HepG2 (cell line): Measurements from ENCODE around the gene ST6GALNAC2. TPM values are rescaled to one million over a fixed set of nuclear protein-coding genes. Genes with fewer than 3 reads are reported as not detected.

Experiments
- ATAD3A ChIP-seq: sonication (generic); formaldehyde crosslinking; IDR thresholded peaks from 2 replicates; pipeline ENCODE4 v1.4.0; 2020; ENCODE audit warnings: missing genetic modification reagents
- BCL3 ChIP-seq: sonication (generic); formaldehyde crosslinking; IDR thresholded peaks from 2 replicates; pipeline ENCODE4 v1.5.1; 2020; ENCODE audit warnings: mild to moderate bottlenecking, missing genetic modification reagents, moderate library complexity
- CHD4 ChIP-seq: fragments of 200-600 bp; sonication (generic); IDR thresholded peaks from 2 replicates; pipeline ENCODE4 v1.7.0; 2017; ENCODE audit warnings: mild to moderate bottlenecking, low read length, borderline replicate concordance
- EHMT2 ChIP-seq: fragments of 200-600 bp; sonication (generic); IDR thresholded peaks from 2 replicates; pipeline ENCODE4 v1.7.0; 2017; ENCODE audit warnings: antibody characterized with exemption, low read depth, low read length, borderline replicate concordance
- FIP1L1 ChIP-seq: fragments of 200-400 bp; formaldehyde crosslinking; IDR thresholded peaks from 2 replicates; pipeline ENCODE4 v1.6.1; 2018; ENCODE audit warnings: low read depth, mild to moderate bottlenecking, low read length, moderate library complexity, borderline replicate concordance; ENCODE audit not compliant: insufficient read depth
- GMEB1 ChIP-seq: sonication (generic); formaldehyde crosslinking; IDR thresholded peaks from 2 replicates; pipeline ENCODE4 v1.5.1; 2020; ENCODE audit warnings: missing genetic modification reagents, mild to moderate bottlenecking, borderline replicate concordance
- GTF3A ChIP-seq: sonication (generic); formaldehyde crosslinking; conservative IDR thresholded peaks from 2 replicates; pipeline ENCODE4 v1.4.0; 2020; ENCODE audit warnings: mild to moderate bottlenecking, missing genetic modification reagents
- HES4 ChIP-seq: sonication (generic); formaldehyde crosslinking; IDR thresholded peaks from 2 replicates; pipeline ENCODE4 v1.9.0; 2021; ENCODE audit warnings: mild to moderate bottlenecking, missing genetic modification reagents, borderline replicate concordance
- HNF4G ChIP-seq, 2 experiments: sonication (generic) in 1 of 2; formaldehyde crosslinking in 1 of 2; IDR thresholded peaks; 2 replicates each; pipeline versions ENCODE4 v1.4.0 to v1.6.1; 2011 to 2020; ENCODE audit warnings: borderline replicate concordance in 2 of 2, low read depth in 2 of 2, mild to moderate bottlenecking in 2 of 2, low read length in 1 of 2, missing genetic modification reagents in 1 of 2, moderate library complexity in 1 of 2
- NFKBIZ ChIP-seq: IDR thresholded peaks from 2 replicates; pipeline ENCODE4 v1.6.1; 2018; ENCODE audit warnings: missing genetic modification reagents, missing compliant biosample characterization
- RNF219 ChIP-seq: sonication (generic); formaldehyde crosslinking; IDR thresholded peaks from 2 replicates; pipeline ENCODE4 v1.5.0; 2020; ENCODE audit warnings: mild to moderate bottlenecking, missing genetic modification reagents
- SALL1 ChIP-seq: sonication (generic); formaldehyde crosslinking; IDR thresholded peaks from 2 replicates; pipeline ENCODE4 v1.8.0; 2022; ENCODE audit warnings: mild to moderate bottlenecking, missing genetic modification reagents
- THYN1 ChIP-seq: sonication (generic); formaldehyde crosslinking; IDR thresholded peaks from 2 replicates; pipeline ENCODE4 v1.8.1; 2023; ENCODE audit warnings: low read depth, mild to moderate bottlenecking, moderate library complexity, missing genetic modification reagents, borderline replicate concordance
- U2AF1 ChIP-seq: fragments of 200-400 bp; formaldehyde crosslinking; optimal IDR thresholded peaks from 2 replicates; pipeline ENCODE3; 2017; ENCODE audit warnings: mild to moderate bottlenecking, low read depth, low read length
- XRCC5 ChIP-seq: fragments of 200-400 bp; formaldehyde crosslinking; optimal IDR thresholded peaks from 2 replicates; pipeline ENCODE3; 2017; ENCODE audit warnings: mild to moderate bottlenecking, low read length
- ZBTB1 ChIP-seq: sonication (generic); formaldehyde crosslinking; IDR thresholded peaks from 2 replicates; pipeline ENCODE4 v1.4.0; 2020; ENCODE audit warnings: missing genetic modification reagents, borderline replicate concordance
- ZBTB21 ChIP-seq: sonication (generic); formaldehyde crosslinking; IDR thresholded peaks from 2 replicates; pipeline ENCODE4 v1.4.0; 2020; ENCODE audit warnings: missing genetic modification reagents
- ZFP1 ChIP-seq: IDR thresholded peaks from 2 replicates; pipeline ENCODE4 v1.6.1; 2016
- ZNF468 ChIP-seq: sonication (generic); formaldehyde crosslinking; IDR thresholded peaks from 2 replicates; pipeline ENCODE4 v1.8.0; 2022; ENCODE audit warnings: mild to moderate bottlenecking, moderate library complexity, missing genetic modification reagents
- ZNF710 ChIP-seq: sonication (generic); formaldehyde crosslinking; IDR thresholded peaks from 2 replicates; pipeline ENCODE4 v1.5.0; 2020; ENCODE audit warnings: mild to moderate bottlenecking, missing genetic modification reagents, borderline replicate concordance
- ZNF746 ChIP-seq: sonication (generic); formaldehyde crosslinking; IDR thresholded peaks from 2 replicates; pipeline ENCODE4 v1.8.0; 2022; ENCODE audit warnings: mild to moderate bottlenecking, missing genetic modification reagents
- ZNF788 ChIP-seq: sonication (generic); formaldehyde crosslinking; IDR thresholded peaks from 2 replicates; pipeline ENCODE4 v1.5.0; 2020; ENCODE audit warnings: mild to moderate bottlenecking, missing genetic modification reagents, borderline replicate concordance
- polyA plus RNA-seq, 8 experiments: library from polyadenylated mRNA; depleted of rRNA in 3 of 8; stranded (reverse) in 7 of 8; unstranded in 1 of 8; fragments of >200 nt; fragmentation: Illumina TruSeq in 4 of 8; extraction: Trizol in 4 of 8; gene quantifications; 2 replicates each; pipeline versions ENCODE4 v1.2.1 to v1.2.3, GENCODE V29; 2011 to 2016; ENCODE audit warnings: low read depth in 4 of 8, missing spikeins in 1 of 8, mixed read lengths in 1 of 8; ENCODE audit not compliant: insufficient read depth in 1 of 8
- total RNA-seq, 5 experiments: library from RNA; depleted of rRNA; stranded (reverse); fragments of >200 nt; fragmentation: Illumina TruSeq; extraction: Trizol; gene quantifications; 2 replicates each; pipeline ENCODE4 v1.2.3, GENCODE V29; 2016; ENCODE audit warnings: low read depth in 1 of 5

Gene ST6GALNAC2
- total and polyA plus RNA-seq, 2 of the 13 experiments (the other 11 are each of a cell fraction or from before 2014, with no cell fraction given) = 0.12 to 0.49 TPM

- peak; percentile 38; the same call in 1 of the 2 replicates for TF ChIP-seq ZNF710 (CRISPR knock-in tag)
- 0 out of 2 replicates have a peak, but pooled peaks have one; percentile 21 for TF ChIP-seq NFKBIZ
- no peak for TF ChIP-seq THYN1 (CRISPR knock-in tag)
- TF ChIP-seq CHD4 = no peak
- no peak for TF ChIP-seq GMEB1 (CRISPR knock-in tag)
- TF ChIP-seq ZNF468 = 0 out of 2 replicates have a peak, but pooled peaks have one; percentile 36
- no peak for TF ChIP-seq ZBTB21
- peak; percentile 44; the same call in 1 of the 2 replicates for TF ChIP-seq SALL1 (CRISPR knock-in tag)
- TF ChIP-seq HES4 (CRISPR knock-in tag) = no peak
- TF ChIP-seq ZBTB1 = no peak
- TF ChIP-seq HNF4G (IDR thresholded peaks at IDR 0.05; ENCODE audit: borderline replicate concordance, low read depth, low read length) = no peak
- no peak for TF ChIP-seq HNF4G (CRISPR knock-in tag; IDR thresholded peaks at IDR 0.05; ENCODE audit: borderline replicate concordance, low read depth)
- TF ChIP-seq FIP1L1 = no peak
- TF ChIP-seq U2AF1 = no peak
- peak; percentile 82; the same call in 1 of the 2 replicates for TF ChIP-seq ZNF788 (CRISPR knock-in tag)
- TF ChIP-seq GTF3A (CRISPR knock-in tag) = no peak
- no peak for TF ChIP-seq ZNF746 (CRISPR knock-in tag)
- no peak for TF ChIP-seq ATAD3A (CRISPR knock-in tag)
- TF ChIP-seq RNF219 (CRISPR knock-in tag) = no peak
- TF ChIP-seq XRCC5 = peak; percentile 82
- TF ChIP-seq BCL3 (CRISPR knock-in tag) = peak; percentile 63; the same call in 1 of the 2 replicates
- TF ChIP-seq ZFP1 (CRISPR knock-in tag) = no peak
- no peak for TF ChIP-seq EHMT2
These were observed 58.1 kb downstream of the ST6GALNAC2 start (continued) for GRCh38 chr17:76527430-76528111.
